Measurements from ENCODE around the gene PPP2R5D.

GRCh38 chr6:42973926-42974325 is 10.4 kb upstream of the PPP2R5D start:
- TF ChIP-seq CTCF (IDR thresholded peaks at IDR 0.05; ENCODE audit: control extremely low read depth in 1 of 3, insufficient read depth in 1 of 3, low read depth in 1 of 3, low read length in 3 of 3): no peak
- TF ChIP-seq SUZ12 (IDR thresholded peaks at IDR 0.05; ENCODE audit: low read length): no peak
- no peak for TF ChIP-seq ATF3 (IDR thresholded peaks at IDR 0.05; ENCODE audit: insufficient read depth, low read depth, low read length)
- TF ChIP-seq TCF12 (IDR thresholded peaks at IDR 0.05; ENCODE audit: low read depth, low read length): no peak
- TF ChIP-seq POLR2A (IDR thresholded peaks at IDR 0.05; ENCODE audit: control extremely low read depth in 1 of 2, low read depth in 2 of 2, low read length in 2 of 2): no peak
- TF ChIP-seq CREB1 (IDR thresholded peaks at IDR 0.05): no peak
- TF ChIP-seq EP300 (IDR thresholded peaks at IDR 0.05; ENCODE audit: borderline replicate concordance in 1 of 2, low read depth in 2 of 2, low read length in 2 of 2): no peak
- TF ChIP-seq SP2 (IDR thresholded peaks at IDR 0.05; ENCODE audit: low read length): no peak
- TF ChIP-seq HDAC2 (IDR thresholded peaks at IDR 0.05; ENCODE audit: borderline replicate concordance in 1 of 2, low read depth in 2 of 2, low read length in 2 of 2): no peak
- TF ChIP-seq POU5F1 (IDR thresholded peaks at IDR 0.05; ENCODE audit: low read depth, low read length): no peak

Measured in H1 (cell line).